Aorta (tissue), 5 donors: ENCODE measurements around the gene KIF13A. TPM values are rescaled to one million over a fixed set of nuclear protein-coding genes. Genes with fewer than 3 reads are reported as not detected.

Experiments
- ATAC-seq: fragments of 200-7000 bp; cut with Tn5 transposase; one replicate; pipeline ENCODE4 v1.9.1; 2022; ENCODE audit warnings: moderate library complexity; ENCODE audit not compliant: low FRiP score
- DNase-seq, 2 donors: peaks; one replicate each; pipeline ENCODE4 v3.0.0-alpha.2; 2020
- H3K27ac ChIP-seq, 2 donors: one replicate each; pipeline ENCODE4 v1.5.1; 2013; ENCODE audit warnings: low read length in 2 of 2, mild to moderate bottlenecking in 2 of 2, moderate library complexity in 2 of 2, control low read depth in 1 of 2, inconsistent platforms in 1 of 2, low read depth in 1 of 2
- H3K27me3 ChIP-seq, 2 donors: one replicate each; pipeline ENCODE4 v1.6.1; 2013; ENCODE audit warnings: control low read depth in 1 of 2, low read length in 1 of 2, mild to moderate bottlenecking in 1 of 2, moderate library complexity in 1 of 2; ENCODE audit not compliant: insufficient read depth in 2 of 2, control insufficient read depth in 1 of 2
- H3K36me3 ChIP-seq, 2 donors: one replicate each; pipeline ENCODE4 v1.6.1; 2013; ENCODE audit warnings: control low read depth in 1 of 2, low read length in 1 of 2, mild to moderate bottlenecking in 1 of 2; ENCODE audit not compliant: insufficient read depth in 2 of 2, control insufficient read depth in 1 of 2
- H3K4me1 ChIP-seq, 2 donors: one replicate each; pipeline ENCODE4 v1.6.1; 2013; ENCODE audit warnings: low read length in 2 of 2, control low read depth in 1 of 2, mild to moderate bottlenecking in 1 of 2, moderate library complexity in 1 of 2; ENCODE audit not compliant: insufficient read depth in 2 of 2, control insufficient read depth in 1 of 2
- H3K4me3 ChIP-seq, 2 donors: one replicate each; pipeline ENCODE4 v1.5.1; 2013; ENCODE audit warnings: low read length in 2 of 2, control low read depth in 1 of 2, mild to moderate bottlenecking in 1 of 2
- H3K9me3 ChIP-seq: one replicate; pipeline ENCODE4 v1.6.1; 2013; ENCODE audit warnings: mild to moderate bottlenecking, low read length; ENCODE audit not compliant: control insufficient read depth
- WGBS, 2 donors: extraction: QIAGEN DNeasy Blood & Tissue Kit; methylation state at CpG; one replicate each; pipeline ENCODE4 v1.1.7; 2013; 5-methylcytosine and 5-hydroxymethylcytosine counted together
- intact Hi-C, 2 donors: fragments of 100-400 bp; cut with DNase I; formaldehyde crosslinking; loops; one replicate each; pipeline versions ENCODE4 v1.14.2 to v1.15.0; 2022
- polyA plus RNA-seq, 2 donors: library from polyadenylated mRNA; stranded (reverse); fragments of 200-250 nt; gene quantifications; one replicate each; pipeline ENCODE4 v1.2.3, GENCODE V29; 2013
- total RNA-seq, 2 donors: library from RNA; stranded (reverse); fragmentation: NEBNext Ultra II Directional; extraction: Animal tissue kit (Norgen Biotek cat#: 25700); gene quantifications; one replicate each; pipeline ENCODE4 v1.2.1, GENCODE V29; 2021
- donor health status: healthy with polysubstance abuse.
- donor health status: Bipolar disorder and iron deficiency.
- donor health status: DM: no; HTN: no; CAD: no.
- donor health status: DM: no; HTN: no; CAD: no.
- donor health status: DM: yes; HTN: yes; CAD: no.

The KIF13A gene
- total and polyA plus RNA-seq, 4 donors = 52.6 to 109 (median 72.6) TPM

DNA sequence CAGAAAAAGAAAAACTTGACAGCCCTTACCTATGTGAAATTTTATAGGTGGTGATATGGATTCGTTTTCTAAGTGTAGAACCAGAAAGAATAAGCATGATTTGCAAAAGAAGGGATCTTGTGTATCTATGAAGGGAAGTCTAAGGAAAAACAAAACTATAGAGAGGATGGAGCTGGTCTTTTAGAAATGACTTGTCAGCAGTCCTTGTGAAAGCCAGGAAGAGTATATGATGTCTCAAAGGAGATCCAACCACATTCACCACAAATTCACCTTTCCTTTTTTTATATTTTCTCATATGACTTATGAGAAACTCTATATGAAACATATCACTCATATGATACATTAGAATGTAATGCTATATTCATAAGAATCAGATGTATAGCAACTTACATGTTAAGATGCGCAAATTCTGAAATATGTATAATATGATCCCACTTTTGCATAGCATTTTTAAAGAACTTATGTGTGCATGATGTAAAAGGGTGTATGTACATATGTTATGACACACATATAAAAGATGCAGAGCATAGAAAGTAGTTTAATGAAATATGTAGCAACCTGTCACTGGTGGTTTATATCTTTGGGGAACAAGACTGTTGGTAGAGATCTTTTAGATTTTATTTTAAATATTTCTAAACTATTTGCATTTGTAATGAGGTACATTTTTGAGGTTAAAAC is 188.8 kb downstream of the KIF13A start:
- no peak overlapping the region for H3K27ac ChIP-seq
- H3K4me1 ChIP-seq = no peaks in the 10 kb centered on the region
- DNase-seq (no peak), ATAC-seq (no peak)
- intact Hi-C loops = no loop called here
- WGBS, 2 donors = 84 to 89% methylated on average over 2 of the region's 2 CpGs
- H3K27me3 ChIP-seq = no peaks in the 10 kb centered on the region
- peaks cover 7 to 11% of the 10 kb centered on the region in 2 donors for H3K36me3 ChIP-seq
- H3K9me3 ChIP-seq = no peaks in the 10 kb centered on the region
- no peak overlapping the region for H3K4me3 ChIP-seq

DNA sequence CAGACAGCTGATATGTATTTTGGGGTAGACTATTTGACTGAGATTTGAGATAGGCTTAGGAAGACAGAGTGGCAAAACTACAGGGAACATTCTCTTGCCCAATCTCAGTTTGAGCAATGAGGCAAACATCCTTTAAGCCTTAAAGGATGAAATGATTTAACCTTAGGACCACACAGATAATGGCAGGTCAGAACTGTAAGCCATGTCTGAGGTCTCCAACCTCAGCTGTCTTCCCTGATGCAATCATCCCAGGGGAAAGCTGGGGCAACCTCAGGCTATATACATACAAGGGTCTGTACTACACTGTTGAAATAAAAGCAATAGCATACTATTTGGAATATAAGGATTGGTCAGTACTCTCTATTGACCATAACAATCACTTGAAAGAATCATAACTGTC is 196.9 kb downstream of the KIF13A start:
- no peak overlapping the region for H3K27ac ChIP-seq
- H3K27me3 ChIP-seq = no peaks in the 10 kb centered on the region
- ATAC-seq = no peak
- no peak for DNase-seq
- no peaks in the 10 kb centered on the region for H3K4me1 ChIP-seq
- H3K4me3 ChIP-seq = no peak overlapping the region
- H3K36me3 ChIP-seq = peaks cover 7 to 15% of the 10 kb centered on the region in 2 donors
- H3K9me3 ChIP-seq = no peaks in the 10 kb centered on the region
- intact Hi-C loops = no loop called here

DNA sequence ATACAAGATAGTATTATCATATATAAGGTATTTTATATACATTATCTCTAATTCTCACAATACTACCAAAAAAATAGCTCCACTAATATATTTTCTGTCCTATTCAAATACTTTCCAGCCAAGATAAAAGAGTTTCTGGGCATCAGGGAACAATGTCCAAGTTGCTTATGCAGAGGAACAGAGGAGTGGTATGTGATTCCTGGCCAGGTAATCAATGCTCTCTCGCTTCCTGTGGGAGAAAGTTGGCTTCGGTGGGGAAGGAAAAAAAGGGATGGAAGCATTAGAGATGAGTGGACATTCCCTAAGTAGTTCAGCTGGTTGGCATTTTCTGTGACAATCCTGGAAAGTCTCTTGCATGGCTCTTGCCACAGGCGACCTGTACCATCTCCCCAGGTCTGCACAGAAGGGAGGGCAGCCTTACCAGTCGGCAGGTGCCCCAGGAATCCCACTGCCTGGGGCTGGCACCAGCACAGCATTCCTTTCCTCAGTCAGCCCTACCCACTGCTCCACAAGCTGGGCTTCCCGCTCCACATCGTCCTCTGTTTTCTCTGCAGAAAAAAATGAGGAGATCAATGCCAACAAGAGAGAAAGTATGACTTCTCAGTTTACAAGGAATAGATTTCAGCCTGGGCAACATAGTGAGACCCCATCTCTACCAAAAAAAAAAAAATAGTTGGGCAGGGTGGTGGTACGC is 202.2 kb downstream of the KIF13A start:
- no peaks in the 10 kb centered on the region for H3K4me1 ChIP-seq
- no peaks in the 10 kb centered on the region for H3K27me3 ChIP-seq
- peaks cover 6 to 19% of the 10 kb centered on the region in 2 donors for H3K36me3 ChIP-seq
- no peak for DNase-seq
- no peaks in the 10 kb centered on the region for H3K9me3 ChIP-seq
- no peak for ATAC-seq
- no peak overlapping the region for H3K4me3 ChIP-seq
- WGBS, 2 donors = 64 to 69% methylated on average over 7 of the region's 7 CpGs
- intact Hi-C loops = no loop called here
- H3K27ac ChIP-seq = no peak overlapping the region

DNA sequence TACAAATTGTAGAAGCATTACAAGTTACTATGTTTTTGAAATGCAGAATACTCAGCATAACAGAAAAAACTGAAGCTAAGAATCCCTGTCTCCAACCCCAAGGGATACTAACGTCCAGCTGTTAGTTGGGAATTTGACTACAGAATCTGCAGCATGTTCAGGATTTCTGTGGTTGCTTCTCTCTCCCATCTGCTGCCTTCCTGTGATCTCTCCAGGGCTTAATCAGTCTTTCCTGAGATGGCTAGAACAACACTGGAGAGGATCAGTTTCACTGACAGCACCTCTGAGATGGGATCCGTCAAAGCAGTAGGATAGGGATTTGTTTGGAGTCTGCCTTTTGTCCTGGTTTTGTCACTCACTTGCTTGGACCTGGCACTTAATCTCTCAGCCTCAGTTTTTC is 207.4 kb downstream of the KIF13A start:
- intact Hi-C loops = no loop called here
- H3K4me3 ChIP-seq = no peak overlapping the region
- ATAC-seq = no peak
- no peaks in the 10 kb centered on the region for H3K27me3 ChIP-seq
- no peaks in the 10 kb centered on the region for H3K9me3 ChIP-seq
- no peak for DNase-seq
- H3K36me3 ChIP-seq = peaks cover 6 to 17% of the 10 kb centered on the region in 2 donors
- no peak overlapping the region for H3K27ac ChIP-seq
- WGBS, 2 donors = 56 to 69% methylated on average over 2 of the region's 2 CpGs
- no peaks in the 10 kb centered on the region for H3K4me1 ChIP-seq

DNA sequence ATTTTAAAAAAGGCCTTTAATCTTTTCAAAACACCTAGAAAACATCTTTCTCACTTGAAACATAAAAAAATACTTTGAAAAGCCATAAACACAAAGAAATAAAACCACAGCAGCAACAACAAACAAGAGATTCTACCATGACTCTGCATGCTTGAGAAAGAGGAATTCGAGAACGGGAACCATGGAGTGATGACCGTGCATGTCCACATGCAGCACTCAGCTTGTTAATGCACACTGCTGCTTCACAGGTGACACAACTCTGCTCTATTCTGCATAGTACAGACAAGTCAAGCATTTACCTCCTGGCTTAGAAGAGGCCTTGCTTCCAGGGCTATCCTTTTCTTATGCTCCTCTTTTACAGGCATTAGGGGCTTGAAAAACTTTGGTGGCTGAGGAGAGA is 215.8 kb downstream of the KIF13A start:
- Histone ChIP-seq H3K27me3 (no peaks in the 10 kb centered on the region), H3K4me3 (no peak overlapping the region), H3K9me3 (no peaks in the 10 kb centered on the region), H3K27ac (no peak overlapping the region), H3K36me3 (peaks cover 6 to 8% of the 10 kb centered on the region in 2 donors), H3K4me1 (no peaks in the 10 kb centered on the region)
- WGBS, 2 donors = 84 to 89% methylated on average over 3 of the region's 3 CpGs
- intact Hi-C loops = no loop called here
- DNase-seq (no peak), ATAC-seq (no peak)

DNA sequence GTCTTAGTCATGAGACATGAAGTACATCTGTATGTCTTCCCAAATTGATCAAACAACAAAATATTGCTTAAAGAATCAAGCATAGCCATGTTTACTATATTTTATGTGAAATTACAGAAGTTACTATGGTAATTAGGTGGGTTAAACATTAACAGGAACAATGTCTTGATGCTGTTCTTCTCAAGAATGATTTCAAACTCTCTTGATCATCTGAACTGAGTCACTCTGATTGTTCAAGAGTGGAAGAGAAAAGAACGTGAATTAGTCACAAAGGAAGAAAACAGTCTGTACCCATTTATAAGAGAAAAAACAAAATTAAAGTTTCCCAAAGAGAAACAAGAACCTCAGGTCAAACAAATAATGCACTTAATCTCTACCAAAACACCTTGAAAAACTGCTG is 218.6 kb downstream of the KIF13A start:
- Histone ChIP-seq H3K36me3 (peaks cover 12 to 15% of the 10 kb centered on the region in 2 donors), H3K9me3 (no peaks in the 10 kb centered on the region), H3K27ac (no peak overlapping the region), H3K4me1 (no peaks in the 10 kb centered on the region), H3K27me3 (no peaks in the 10 kb centered on the region), H3K4me3 (no peak overlapping the region)
- DNase-seq (no peak), ATAC-seq (no peak)
- intact Hi-C loops = no loop called here
- WGBS, 2 donors = 74 to 77% methylated on average over 1 of the region's 1 CpG

DNA sequence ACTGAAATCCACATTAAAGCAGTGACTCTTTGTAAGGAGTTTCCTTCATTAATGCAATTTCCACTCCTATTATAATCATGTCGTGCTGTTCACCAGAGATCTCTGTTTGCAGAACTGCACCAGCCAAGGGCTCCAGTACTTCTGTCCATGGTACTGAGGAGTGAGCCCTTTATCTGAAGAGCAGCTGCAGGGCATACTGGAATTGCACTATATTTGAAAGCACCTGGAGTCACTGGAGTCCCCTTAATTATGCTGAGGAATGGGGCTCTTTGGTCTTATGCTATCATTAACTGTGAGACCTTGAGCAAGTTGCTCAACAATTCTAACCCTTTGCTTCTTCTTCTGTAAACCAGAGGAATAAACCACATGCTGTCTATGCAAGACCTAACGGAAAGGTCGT is 219.0 kb downstream of the KIF13A start:
- no peaks in the 10 kb centered on the region for H3K27me3 ChIP-seq
- no peak overlapping the region for H3K4me3 ChIP-seq
- no peaks in the 10 kb centered on the region for H3K9me3 ChIP-seq
- DNase-seq = no peak
- 71 to 72% methylated on average over 3 of the region's 3 CpGs for WGBS, 2 donors
- intact Hi-C loops = no loop called here
- H3K36me3 ChIP-seq = peaks cover 12 to 16% of the 10 kb centered on the region in 2 donors
- no peak for ATAC-seq
- no peak overlapping the region for H3K27ac ChIP-seq
- no peaks in the 10 kb centered on the region for H3K4me1 ChIP-seq

DNA sequence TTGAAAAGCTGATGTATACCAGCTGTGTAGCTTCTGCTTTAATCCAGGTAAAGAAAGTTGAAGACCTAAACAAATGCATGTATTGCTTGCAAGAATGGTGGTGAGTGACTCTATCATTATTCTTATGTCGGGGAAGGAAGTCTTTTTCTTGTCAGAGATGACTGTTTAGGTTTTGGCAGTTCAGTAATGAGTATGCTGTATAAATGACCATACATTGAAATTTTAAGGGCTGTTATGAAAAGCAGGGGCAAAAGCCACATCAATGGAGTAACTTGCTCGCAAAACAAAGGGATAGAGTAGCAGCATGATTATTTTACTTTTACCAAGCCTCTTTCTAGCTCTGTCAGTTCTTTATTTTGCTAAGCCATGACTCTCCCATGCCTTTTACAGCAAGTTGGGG is 224.8 kb downstream of the KIF13A start:
- H3K27ac ChIP-seq = no peak overlapping the region
- 89 to 93% methylated on average over 2 of the region's 2 CpGs for WGBS, 2 donors
- no peak overlapping the region for H3K4me3 ChIP-seq
- no peaks in the 10 kb centered on the region for H3K27me3 ChIP-seq
- DNase-seq (no peak), ATAC-seq (no peak)
- peaks cover 8 to 9% of the 10 kb centered on the region in 2 donors for H3K36me3 ChIP-seq
- H3K4me1 ChIP-seq = no peaks in the 10 kb centered on the region
- H3K9me3 ChIP-seq = no peaks in the 10 kb centered on the region
- intact Hi-C loops = no loop called here

DNA sequence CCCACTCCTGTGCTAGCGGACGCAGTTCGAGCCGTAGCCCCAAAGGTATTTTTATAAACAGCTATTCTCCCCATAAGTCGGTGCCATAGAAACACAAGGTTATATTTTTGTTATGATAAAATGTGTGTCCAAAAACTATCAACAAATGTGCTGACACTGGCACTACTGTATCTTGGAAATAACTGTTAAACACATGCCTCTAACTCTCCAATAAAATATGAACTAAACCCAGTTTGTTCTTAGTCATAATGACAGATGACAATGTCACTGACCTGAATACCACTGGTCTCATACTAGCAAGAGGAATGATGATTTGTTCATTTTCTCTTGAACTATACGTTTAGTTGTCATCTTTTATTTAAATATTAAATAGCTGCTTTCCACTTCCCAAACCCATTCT is 229.3 kb downstream of the KIF13A start:
- no peak overlapping the region for H3K27ac ChIP-seq
- no peak for ATAC-seq
- H3K36me3 ChIP-seq = peaks cover 0 to 1% of the 10 kb centered on the region in 2 donors
- 19 to 23% methylated on average over 6 of the region's 6 CpGs for WGBS, 2 donors
- no peaks in the 10 kb centered on the region for H3K9me3 ChIP-seq
- no peaks in the 10 kb centered on the region for H3K27me3 ChIP-seq
- intact Hi-C loops = no loop called here
- H3K4me3 ChIP-seq = no peak overlapping the region
- H3K4me1 ChIP-seq = no peaks in the 10 kb centered on the region
- no peak for DNase-seq
